ENCODE results near the gene HSPBP1.
A peak's percentile ranks its signal among the peaks of the same experiment; 100 is the strongest.

Gene HSPBP1

DNA sequence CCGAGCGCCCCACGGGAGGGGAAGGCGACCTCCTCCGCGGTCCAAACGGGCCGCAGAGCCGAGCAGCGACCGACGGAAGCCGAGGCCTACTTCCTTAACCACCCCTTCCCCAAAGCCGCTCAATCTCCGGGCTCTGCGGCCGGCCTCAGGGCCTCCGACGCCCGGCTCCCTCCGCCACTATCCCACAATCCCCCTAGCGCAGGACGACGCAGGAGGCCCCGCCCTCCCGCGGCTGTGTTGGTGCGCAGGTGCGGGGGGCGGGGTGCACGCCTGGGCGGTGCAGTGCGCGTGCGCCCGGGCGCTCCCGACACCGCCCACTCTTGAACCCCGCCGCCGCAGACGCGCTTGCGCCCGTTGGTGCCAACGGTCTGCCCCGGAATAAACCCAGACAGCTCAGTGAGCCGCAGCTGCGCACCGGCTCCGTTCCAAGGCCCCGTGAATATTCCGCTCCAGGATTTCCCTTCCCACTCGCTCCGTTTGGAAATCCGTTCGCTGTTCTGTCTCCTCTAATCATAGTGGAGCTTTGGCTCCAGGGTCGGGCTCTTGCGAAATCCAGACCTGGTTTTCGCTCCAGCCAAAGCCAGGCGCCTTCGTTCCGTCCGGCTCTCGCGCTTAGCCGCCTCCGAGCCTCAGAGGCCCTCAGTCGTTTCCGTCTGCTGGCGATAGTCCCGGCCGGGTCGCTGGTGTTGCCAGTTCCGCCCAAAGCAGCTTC, 20.9 kb downstream of the HSPBP1 start, which contains the start of gene PPP6R1:
PPP6R1 (minus strand) TSS at position 190 of the 712 bp plus-strand sequence. CDS start 11,914 bp downstream, outside the sequence.
- Histone ChIP-seq H3K9me3 (ENCODE audit: control insufficient read depth, insufficient read depth, low read length) (no peaks in the 10 kb centered on the region), H3K36me3 (ENCODE audit: insufficient read depth, low read length) (no peaks in the 10 kb centered on the region), H3K4me1 (ENCODE audit: insufficient read depth, low read length) (peaks cover 22% of the 10 kb centered on the region), H3K9ac (ENCODE audit: low read depth, low read length) (peak within 1 kb of the TSS; percentile 89)

DNA sequence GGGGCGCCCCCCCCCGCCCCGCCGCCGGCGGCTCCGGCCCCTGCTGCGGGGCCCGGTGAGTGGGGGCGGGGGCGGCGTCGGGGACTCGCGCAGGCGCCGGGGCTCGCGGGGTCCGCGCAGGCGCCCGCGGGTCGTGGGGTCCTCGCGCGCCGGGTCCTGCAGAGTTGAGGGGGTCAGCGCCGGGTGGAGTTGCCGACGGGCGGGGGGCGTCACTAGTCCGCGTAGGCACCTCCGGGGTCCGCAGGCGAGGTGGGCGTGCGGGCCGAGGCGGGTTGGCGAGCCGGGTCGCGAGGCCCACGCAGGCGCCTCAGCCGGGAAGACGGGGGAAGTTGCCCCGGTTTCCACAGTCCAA, 21.5 kb downstream of the HSPBP1 start:
- H3K36me3 ChIP-seq (ENCODE audit: insufficient read depth, low read length): no peaks in the 10 kb centered on the region
- H3K9me3 ChIP-seq (ENCODE audit: control insufficient read depth, insufficient read depth, low read length): no peaks in the 10 kb centered on the region
- H3K4me1 ChIP-seq (ENCODE audit: insufficient read depth, low read length): peaks cover 25% of the 10 kb centered on the region
- peak overlapping the region; percentile 89 for H3K9ac ChIP-seq (ENCODE audit: low read depth, low read length)

DNA sequence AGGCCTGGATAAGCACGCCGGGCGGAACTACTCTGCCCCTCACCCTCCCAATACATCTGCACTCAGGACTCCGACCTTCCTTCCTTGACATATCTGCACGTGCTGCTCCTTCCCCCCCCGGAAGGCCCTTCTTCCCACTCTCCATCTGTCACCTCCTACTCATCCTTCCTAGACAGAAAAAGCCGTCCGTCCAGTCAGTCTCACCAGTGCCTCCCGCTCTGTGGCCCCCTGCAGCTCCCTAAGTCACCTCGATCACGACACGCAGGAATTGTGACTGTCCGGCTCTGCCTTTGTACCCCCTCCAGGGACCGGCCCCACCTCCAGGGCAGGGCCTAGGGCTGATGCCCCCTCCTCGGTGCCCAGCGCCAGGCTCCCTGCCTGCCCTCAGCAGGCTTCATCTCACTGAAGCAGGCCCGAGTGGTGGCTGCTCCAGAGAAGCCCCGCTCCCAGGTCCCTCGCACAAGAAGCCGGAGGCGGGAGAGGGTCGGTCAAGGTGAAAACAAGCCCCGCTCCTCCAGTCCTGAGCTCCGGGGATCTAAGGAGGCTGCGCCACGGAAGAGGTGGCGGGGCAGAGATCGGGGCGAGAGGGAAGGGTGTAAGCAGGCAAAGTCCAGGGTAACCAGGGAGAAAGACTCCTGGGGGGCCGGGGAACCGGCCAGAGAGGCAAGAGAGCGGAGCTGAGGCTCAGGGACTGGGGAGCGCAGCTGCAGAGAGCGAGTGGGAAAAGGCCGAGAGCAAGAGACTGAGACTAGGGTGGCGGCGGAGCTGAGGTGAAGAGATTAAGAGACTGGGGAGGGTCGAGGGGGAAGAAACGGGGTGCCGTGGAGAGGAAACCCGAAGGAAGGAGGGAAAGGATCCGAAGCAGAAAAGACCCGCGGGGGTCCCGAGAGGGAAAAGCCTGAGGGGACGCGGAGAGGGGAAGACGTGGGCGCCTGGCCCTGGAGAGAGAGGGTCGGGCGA, 22.2 kb downstream of the HSPBP1 start:
- peaks cover 25% of the 10 kb centered on the region for H3K4me1 ChIP-seq (ENCODE audit: insufficient read depth, low read length)
- peak overlapping the region; percentile 89 for H3K9ac ChIP-seq (ENCODE audit: low read depth, low read length)
- H3K36me3 ChIP-seq (ENCODE audit: insufficient read depth, low read length): no peaks in the 10 kb centered on the region
- H3K9me3 ChIP-seq (ENCODE audit: control insufficient read depth, insufficient read depth, low read length): no peaks in the 10 kb centered on the region

DNA sequence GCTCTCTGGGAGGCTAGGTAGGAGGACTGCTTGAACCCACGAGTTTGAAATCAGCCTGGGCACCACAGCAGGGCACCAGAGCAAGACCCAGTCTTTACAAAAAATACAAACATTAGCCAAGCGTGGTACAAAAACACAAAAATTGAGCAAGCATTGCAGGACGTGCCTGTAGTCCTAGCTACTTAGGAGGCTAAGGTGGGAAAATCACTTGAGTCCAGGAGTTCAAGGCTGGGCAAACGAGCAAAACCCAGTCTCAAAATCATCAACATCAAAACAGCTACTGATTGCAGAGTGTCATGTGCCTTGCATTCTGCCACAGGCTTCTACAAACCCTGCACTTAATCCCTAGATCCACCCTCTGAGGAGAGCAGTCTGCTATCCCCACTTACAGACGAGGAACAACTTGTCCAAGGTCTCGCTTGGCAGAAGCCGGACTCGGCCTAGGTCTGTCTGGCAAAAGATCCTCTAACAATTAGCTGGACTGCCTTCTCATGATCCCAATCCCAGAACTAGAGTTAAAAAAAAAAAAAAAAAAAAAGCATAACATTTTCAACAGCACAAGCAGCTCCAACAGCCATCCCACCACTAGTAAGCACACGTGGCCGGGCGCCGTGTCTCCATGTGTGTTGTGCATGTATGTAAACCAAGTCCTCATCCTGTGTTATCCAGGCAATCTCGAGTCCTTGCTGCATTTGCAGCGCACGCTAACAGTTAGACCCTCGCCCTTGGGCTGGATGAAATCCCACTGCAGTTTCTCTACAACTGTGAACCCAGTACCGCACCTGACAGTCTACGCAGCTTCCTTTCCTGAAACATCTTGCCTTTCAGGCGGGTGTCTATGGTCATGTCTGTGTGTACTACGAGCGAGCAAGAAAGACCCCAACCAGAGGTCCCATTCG, 23.1 kb downstream of the HSPBP1 start:
- H3K9me3 ChIP-seq (ENCODE audit: control insufficient read depth, insufficient read depth, low read length): no peaks in the 10 kb centered on the region
- no peaks in the 10 kb centered on the region for H3K36me3 ChIP-seq (ENCODE audit: insufficient read depth, low read length)
- H3K4me1 ChIP-seq (ENCODE audit: insufficient read depth, low read length): peaks cover 26% of the 10 kb centered on the region
- peak overlapping the region; percentile 89; the same call in 1 of the 2 replicates for H3K9ac ChIP-seq (ENCODE audit: low read depth, low read length)

DNA sequence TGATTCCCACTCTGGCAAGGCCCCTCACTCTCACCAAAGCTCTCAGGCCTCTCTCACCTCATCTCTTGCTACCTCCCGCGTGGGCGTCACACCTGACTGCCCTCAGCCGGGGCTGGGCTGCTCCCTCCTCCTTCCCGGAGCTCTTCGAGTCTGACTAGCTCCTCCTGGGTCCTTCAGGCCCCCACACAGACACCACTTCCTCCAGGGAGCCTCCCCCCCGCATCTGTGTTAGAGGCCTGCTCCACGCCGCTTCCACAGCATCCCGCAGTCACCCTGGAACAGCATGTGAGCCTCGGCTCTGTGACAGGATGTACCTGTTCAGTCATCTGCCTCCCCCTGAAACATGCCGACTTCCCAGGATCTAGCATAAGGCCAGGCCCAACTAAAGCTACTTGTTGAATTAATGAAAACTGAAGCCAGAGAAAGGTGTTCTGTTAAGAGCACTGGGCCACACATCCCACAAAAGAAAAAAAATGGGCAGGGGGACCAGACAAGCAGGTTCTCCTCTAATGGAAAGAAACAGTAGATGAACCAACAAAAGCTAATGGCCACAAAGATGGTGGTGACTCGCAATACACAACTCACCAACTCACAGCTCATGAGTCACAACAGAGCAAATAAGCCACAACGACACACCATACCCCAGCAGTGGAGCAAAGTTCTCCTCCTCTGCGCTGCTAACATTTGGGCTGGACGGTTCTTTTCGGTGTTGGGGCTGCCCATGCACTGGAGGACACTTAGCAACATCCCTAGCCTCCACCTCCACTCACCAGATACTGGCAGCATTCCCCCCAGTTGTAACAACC, 24.1 kb downstream of the HSPBP1 start:
- H3K9me3 ChIP-seq (ENCODE audit: control insufficient read depth, insufficient read depth, low read length): no peaks in the 10 kb centered on the region
- H3K4me1 ChIP-seq (ENCODE audit: insufficient read depth, low read length): peaks cover 33% of the 10 kb centered on the region
- H3K9ac ChIP-seq (ENCODE audit: low read depth, low read length): no peak overlapping the region
- H3K36me3 ChIP-seq (ENCODE audit: insufficient read depth, low read length): no peaks in the 10 kb centered on the region

DNA sequence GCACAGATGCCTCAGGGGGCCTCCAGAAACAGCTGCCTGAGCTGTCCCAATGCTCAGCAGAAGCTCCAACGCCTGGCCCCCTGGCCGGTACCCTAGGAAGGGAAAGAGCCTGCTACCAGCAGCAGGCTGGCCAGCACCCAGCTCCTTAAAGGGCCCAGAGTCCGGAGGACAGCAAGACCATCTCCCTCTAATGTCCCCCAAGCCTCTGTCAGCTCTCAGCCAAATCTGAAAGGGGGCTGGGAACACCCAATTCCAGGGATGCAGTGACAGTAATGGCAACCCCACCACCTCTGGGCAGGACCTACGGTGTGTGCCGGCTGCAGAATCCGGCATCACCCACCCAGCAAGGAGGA, 25.3 kb downstream of the HSPBP1 start:
- Histone ChIP-seq H3K36me3 (ENCODE audit: insufficient read depth, low read length) (no peaks in the 10 kb centered on the region; the same call in 1 of the 2 replicates), H3K9ac (ENCODE audit: low read depth, low read length) (no peak overlapping the region), H3K9me3 (ENCODE audit: control insufficient read depth, insufficient read depth, low read length) (no peaks in the 10 kb centered on the region), H3K4me1 (ENCODE audit: insufficient read depth, low read length) (peaks cover 29% of the 10 kb centered on the region)

DNA sequence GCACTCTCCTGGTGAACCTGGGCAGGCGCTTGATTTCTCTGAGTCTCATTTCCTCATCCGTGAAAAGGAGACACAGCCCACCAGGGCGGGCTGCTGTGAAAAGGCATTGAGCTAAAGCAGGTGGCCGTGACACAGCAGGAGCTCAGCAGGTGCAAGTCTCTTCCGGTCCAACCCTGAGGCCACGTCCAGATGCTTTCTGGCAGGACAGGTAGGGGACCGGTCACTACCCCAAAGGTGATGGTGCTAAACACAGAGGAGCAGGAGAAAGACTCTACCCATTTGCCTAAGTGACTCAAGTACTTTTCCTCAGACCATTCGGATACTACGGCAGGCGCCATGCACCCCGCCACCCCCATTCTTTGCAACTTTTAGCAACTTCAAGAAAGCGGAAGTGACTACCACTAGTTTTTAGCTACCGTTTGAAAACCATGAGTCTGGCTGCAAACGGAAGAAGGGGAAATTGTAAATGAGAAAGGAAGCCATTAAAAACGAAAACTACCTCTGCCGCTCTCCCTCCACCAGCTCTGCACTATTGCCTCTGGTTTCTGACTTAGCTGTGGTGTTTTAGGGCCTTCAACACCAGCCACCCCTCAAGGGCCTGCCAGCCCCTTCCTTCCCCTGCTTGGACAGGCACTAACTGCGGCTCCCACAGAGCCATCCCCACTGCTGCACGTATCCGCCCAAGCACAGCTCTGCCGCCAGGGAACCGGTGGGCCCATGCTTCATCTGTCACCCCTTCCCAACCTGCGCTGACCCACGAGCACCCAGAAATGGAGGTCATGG, 25.9 kb downstream of the HSPBP1 start:
- H3K4me1 ChIP-seq (ENCODE audit: insufficient read depth, low read length): peaks cover 29% of the 10 kb centered on the region
- no peaks in the 10 kb centered on the region for H3K9me3 ChIP-seq (ENCODE audit: control insufficient read depth, insufficient read depth, low read length)
- H3K9ac ChIP-seq (ENCODE audit: low read depth, low read length): no peak overlapping the region
- H3K36me3 ChIP-seq (ENCODE audit: insufficient read depth, low read length): no peaks in the 10 kb centered on the region; the same call in 1 of the 2 replicates

DNA sequence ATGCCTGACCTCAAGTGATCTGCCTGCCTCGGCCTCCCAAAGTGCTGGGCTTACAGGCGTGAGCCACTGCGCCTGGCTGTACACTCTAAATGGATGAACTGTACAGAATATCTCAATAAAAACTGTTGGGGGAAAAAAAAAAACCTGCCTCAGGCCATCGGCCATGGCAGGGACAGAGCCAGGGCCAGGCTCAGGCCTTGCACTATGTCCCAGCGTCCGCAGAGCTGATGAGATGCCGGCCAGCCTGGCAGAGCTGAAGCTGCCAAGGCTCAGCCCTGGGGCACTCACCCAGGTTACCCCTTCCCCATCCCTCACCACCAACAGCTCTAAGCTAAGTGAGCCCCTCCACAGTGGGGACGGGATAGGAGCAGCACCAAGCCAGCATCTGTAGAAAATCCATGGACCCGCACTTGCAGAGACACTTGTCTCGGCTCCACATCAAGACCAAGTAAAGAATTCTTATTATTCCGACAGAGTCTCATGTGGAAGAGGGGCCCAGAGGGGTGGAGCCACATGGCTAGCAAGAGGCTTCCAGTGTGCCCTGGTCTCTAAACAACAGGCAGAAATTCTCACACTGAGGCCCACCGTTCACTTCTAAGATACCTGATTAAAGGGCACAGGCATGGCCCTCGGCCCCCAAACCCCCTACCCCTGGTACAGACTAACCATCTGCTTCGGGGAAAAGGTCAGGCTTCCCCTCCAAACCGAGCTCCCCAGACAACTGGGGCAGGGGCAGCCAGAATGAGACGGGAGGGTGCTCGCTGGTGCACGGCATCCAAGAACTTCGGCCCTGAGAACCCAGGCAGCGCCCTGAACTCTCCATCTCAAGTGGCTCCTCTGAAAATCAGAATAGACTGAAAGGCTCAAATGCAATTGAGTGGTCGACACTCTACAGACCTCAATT, 26.9 kb downstream of the HSPBP1 start:
- Histone ChIP-seq H3K9ac (ENCODE audit: low read depth, low read length) (no peak overlapping the region), H3K4me1 (ENCODE audit: insufficient read depth, low read length) (peaks cover 29% of the 10 kb centered on the region), H3K9me3 (ENCODE audit: control insufficient read depth, insufficient read depth, low read length) (no peaks in the 10 kb centered on the region), H3K36me3 (ENCODE audit: insufficient read depth, low read length) (no peaks in the 10 kb centered on the region; the same call in 1 of the 2 replicates)

DNA sequence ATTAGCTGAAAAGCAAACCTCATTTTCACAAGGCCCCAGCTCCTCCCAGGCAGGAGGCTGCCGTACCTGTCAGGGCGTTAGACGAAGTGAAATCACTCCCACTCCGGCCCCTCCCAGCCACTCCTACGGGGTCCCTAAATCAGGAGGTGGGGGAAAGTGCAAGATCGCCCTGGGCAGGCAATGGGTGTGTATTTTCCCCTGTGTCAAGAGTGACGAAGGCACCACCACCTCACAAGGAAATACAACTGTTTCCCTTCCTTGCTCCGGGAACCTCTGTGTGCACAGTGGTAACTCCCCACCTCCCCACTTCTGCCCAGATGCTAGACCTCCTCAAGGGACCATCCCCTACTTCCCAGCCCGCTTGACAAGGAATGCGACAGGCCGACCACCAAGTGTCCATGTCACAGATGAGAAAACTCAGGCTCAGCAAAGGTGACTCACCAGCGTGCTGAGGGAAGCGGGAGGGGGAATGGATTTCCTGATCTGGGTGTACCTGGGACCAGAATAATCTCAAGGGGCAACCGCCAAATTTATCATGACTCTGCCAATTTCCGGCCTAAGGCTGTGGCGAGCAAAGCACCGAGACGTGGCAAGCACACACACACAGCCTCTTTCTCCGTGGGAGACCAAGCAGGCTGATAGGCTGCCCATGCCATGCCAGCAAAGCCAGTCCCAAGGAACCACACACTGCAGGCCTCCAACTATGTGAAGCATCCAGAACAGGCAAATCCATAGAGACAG, 28.4 kb downstream of the HSPBP1 start:
- Histone ChIP-seq H3K9ac (ENCODE audit: low read depth, low read length) (no peak overlapping the region), H3K36me3 (ENCODE audit: insufficient read depth, low read length) (no peaks in the 10 kb centered on the region; the same call in 1 of the 2 replicates), H3K4me1 (ENCODE audit: insufficient read depth, low read length) (peaks cover 25% of the 10 kb centered on the region), H3K9me3 (ENCODE audit: control insufficient read depth, insufficient read depth, low read length) (no peaks in the 10 kb centered on the region)

DNA sequence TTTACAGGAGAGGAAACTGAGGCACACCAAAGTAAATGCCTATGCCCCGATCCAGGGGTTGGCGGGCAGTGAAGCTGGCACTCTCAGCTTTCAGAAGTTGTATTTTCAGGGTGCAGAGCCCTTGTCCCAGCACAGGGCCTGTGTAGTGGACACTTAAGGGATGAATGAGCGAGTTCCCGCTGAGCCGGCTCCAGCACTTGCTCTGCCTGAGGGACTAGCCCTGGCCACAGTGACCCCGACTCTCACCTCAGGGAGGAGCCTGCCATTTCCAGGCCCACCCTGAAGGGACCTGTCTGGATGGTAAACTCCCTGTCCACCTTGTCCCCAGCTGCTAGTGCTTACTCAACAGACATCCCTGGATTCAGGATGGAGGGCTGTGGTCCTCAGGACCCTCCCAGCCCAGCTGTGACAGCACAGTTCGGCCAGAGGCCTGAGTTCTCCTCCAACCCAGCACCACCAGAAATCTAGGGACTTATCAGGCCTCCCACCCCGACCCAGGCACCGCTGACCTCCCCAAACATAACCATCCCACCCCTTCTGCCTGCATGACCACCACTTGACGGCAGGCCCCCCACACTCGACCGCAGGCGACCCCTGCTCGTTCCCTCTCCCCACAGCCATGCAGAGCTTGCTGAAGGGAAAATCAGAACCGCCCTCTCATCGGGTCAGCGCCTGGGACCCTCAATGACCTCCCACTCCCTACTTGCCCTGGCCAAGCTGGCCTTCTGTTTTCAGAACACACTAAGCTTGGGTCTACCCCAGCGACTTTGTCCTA, 29.5 kb downstream of the HSPBP1 start:
- peaks cover 24% of the 10 kb centered on the region for H3K4me1 ChIP-seq (ENCODE audit: insufficient read depth, low read length)
- H3K9me3 ChIP-seq (ENCODE audit: control insufficient read depth, insufficient read depth, low read length): no peaks in the 10 kb centered on the region
- H3K36me3 ChIP-seq (ENCODE audit: insufficient read depth, low read length): peaks cover 3% of the 10 kb centered on the region; the same call in 1 of the 2 replicates
- no peak overlapping the region for H3K9ac ChIP-seq (ENCODE audit: low read depth, low read length)

DNA sequence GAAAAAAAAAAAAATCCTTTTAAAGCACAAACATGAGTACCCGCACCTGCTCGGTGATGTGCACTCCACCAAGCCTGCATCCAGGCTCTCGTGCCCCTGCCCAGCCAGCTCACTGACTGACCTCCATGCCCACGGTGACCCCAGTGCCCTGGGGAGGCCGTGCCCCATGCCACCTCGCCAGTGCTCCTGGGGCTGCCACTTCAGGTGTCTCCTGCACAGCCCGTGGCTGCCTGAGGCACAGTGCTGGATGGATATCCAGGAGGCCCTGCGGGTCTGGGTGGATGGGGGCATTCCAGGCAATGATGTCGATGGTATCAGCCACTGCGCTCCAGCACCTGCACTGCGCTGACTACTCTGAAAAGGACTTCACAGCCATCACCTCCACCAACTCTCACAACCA, 30.1 kb downstream of the HSPBP1 start:
- H3K4me1 ChIP-seq (ENCODE audit: insufficient read depth, low read length): peaks cover 18% of the 10 kb centered on the region
- H3K9me3 ChIP-seq (ENCODE audit: control insufficient read depth, insufficient read depth, low read length): no peaks in the 10 kb centered on the region
- peaks cover 3% of the 10 kb centered on the region; the same call in 1 of the 2 replicates for H3K36me3 ChIP-seq (ENCODE audit: insufficient read depth, low read length)
- H3K9ac ChIP-seq (ENCODE audit: low read depth, low read length): no peak overlapping the region

Measured in ES-I3 (cell line).